Regular cardiac myocyte (primary cell): ENCODE measurements around the gene SEC24C. TPM values are rescaled to one million over a fixed set of nuclear protein-coding genes. Genes with fewer than 3 reads are reported as not detected.

Experiments
- total RNA-seq: library from RNA; depleted of rRNA; stranded (reverse); fragments of >200 nt; gene quantifications from 2 replicates; pipeline ENCODE4 v1.2.3, GENCODE V29; 2014

The SEC24C gene
- total RNA-seq = 37.8 and 64.8 TPM in 2 replicates

DNA sequence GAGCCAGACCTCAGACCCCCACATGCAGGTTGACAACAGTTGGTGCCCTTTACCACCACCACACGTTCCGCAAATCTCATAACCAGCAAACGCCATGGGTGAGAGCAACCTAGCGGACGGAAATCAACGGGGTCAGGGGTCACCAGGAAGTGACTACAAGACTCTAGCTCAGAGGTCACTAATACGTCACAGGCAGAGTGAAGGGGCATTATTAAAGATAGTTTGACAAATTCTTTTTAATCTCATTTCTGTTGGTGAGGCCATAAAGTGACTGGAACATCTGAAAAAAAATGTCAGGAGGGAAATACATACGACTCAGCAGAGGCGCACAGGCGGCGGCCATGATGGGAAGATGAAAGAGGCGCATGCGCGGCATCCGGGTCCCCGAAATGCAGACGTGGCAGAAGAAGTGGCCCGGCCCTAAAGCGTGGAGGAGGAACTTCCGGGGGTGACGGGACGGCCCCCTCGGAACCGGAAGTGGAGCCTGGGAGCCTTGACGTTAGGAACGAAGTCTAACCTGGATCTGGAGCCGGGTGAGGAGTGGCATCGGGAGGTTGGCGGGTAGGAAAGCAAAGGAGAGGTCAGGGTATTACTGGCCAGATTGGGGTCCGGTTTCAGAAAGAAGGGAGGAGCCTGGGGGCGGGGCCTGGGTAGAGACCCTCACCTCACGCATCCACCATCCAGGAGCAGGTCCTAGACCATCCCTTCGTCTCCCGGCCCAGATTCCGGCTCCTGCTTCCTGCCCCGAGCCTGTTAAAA lies at the start of gene SEC24C:
SEC24C (plus strand) TSS at position 468 of the 759 bp plus-strand sequence. CDS start 2,461 bp downstream, outside the sequence.

DNA sequence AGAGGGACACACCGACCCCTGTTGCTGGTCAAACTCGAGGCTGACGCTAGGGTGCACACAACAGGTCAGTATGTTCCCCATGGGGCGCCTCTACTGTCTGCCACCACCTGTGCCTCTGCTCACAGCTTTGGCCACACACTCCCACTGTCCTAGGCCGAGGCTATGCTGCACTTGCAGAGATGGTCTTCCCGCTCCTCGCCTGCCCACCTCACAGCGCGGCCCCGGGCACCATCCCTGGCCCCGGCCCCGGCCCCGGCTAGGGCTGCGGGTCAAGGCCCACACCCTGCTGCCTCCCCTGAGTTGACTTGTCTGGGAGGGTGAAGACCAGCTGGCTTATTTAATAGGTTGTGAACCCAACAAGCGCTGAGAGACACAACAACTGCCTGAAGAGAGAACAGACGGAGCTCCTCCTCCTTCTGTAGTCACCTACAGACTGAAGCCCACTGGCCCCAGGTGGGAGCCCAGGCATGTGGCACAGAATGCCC lies 46.5 kb upstream of the SEC24C start, which contains the start of gene AGAP5:
AGAP5 (minus strand) TSS at position 435 of the 485 bp plus-strand sequence; CDS start at position 81, 354 bp downstream.

DNA sequence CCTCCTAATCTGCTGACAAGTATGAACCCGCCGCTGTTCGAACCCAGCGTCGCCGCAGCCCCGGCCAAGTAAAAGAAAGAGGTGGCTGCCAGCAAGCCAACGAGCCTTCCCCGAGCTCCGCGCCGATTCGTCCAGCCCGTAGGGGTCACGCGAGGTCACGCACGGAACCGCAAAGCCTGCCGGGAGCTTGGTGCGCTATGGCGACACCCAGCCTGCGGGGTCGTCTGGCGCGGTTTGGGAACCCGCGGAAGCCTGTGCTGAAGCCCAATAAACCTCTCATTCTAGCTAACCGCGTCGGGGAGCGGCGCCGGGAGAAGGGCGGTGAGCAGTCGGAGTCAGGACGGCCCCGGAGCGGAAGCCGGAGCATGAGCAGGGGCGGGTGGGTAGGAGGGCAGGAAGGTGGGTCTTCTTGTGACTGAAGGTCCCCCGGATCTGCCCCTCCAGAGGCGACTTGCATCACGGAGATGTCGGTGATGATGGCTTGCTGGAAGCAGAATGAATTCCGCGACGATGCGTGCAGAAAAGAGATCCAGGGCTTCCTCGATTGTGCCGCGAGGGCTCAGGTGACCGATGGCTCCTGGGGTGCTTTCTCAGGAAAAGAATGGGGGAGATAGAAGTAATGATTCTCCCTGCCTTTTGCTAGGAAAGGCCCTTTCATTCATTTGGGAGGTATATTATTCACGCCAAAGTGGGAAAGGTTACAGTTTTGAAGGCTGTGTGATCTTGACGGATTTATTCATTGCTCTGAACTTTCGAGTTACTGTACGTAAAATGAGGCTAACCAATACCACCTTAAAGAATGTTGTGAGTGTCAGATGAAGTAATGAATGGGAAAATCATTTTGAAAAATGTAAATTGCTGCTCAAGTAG lies 37.9 kb downstream of the SEC24C start, which contains the start of gene CHCHD1:
CHCHD1 (plus strand) TSS at position 170 of the 870 bp plus-strand sequence; CDS start at position 198, 28 bp downstream.

DNA sequence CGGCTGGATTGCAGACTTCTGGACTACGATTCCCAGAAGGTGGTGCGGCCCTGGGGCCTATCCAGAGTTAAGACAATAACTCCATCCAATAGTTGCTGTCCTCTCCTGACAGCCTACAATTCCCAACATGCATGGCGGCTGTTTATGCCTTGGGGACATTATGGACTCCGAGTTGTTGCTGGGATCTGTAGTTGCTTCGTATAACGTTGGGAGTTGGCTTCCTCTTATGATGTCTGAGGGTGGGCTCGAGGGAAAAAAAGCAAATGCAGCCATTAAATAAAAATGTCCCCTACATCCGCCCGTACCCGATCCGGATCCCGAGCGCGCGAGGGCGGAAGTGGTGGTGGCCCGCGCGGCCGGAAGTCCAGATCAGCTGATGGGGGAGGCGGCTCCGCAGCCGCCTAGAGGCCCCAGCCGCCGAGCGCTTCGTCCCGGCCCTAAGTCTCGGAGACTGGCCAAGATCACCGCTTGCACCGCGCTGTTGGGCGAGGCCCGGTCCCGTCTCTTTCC lies 41.1 kb downstream of the SEC24C start, which contains the start of gene ZSWIM8:
ZSWIM8 (plus strand) TSS at position 396 of the 510 bp plus-strand sequence. CDS start 273 bp downstream, outside the sequence.

Other genes starting within 250 kb of the SEC24C start
- gene PPP3CB, start 248.3 kb upstream of the SEC24C start, total RNA-seq = 22.6 and 29.0 TPM in 2 replicates
- 6.1 and 6.8 TPM in 2 replicates for gene USP54, start 153.0 kb upstream of the SEC24C start, total RNA-seq
- gene MYOZ1, start 102.9 kb upstream of the SEC24C start, total RNA-seq = 0.19 and 0.28 TPM in 2 replicates
- gene SYNPO2L, start 88.3 kb upstream of the SEC24C start, total RNA-seq = under 0.01 TPM in 2 replicates
- 2.0 and 2.1 TPM in 2 replicates for gene AGAP5, start 46.3 kb upstream of the SEC24C start, total RNA-seq
- 17.8 and 30.1 TPM in 2 replicates for gene CHCHD1, start 37.7 kb downstream of the SEC24C start, total RNA-seq
- 39.7 and 83.4 TPM in 2 replicates for gene ZSWIM8, start 41.2 kb downstream of the SEC24C start, total RNA-seq
- gene NDST2, start 67.2 kb downstream of the SEC24C start, total RNA-seq = 6.3 and 7.0 TPM in 2 replicates
- gene CAMK2G, start 130.2 kb downstream of the SEC24C start, total RNA-seq = 18.8 and 22.8 TPM in 2 replicates
- gene PLAU, start 166.8 kb downstream of the SEC24C start, total RNA-seq = 53.0 and 130 TPM in 2 replicates